GM18870 (cell line): ENCODE data around the gene VWC2.

ENCODE experiments used
- ATAC-seq: cut with Tn5 transposase; IDR thresholded peaks from one replicate; pipeline ENCODE4 v1.9.1; 2021; ENCODE audit warnings: moderate library complexity; ENCODE audit not compliant: unreplicated experiment

The VWC2 gene

DNA sequence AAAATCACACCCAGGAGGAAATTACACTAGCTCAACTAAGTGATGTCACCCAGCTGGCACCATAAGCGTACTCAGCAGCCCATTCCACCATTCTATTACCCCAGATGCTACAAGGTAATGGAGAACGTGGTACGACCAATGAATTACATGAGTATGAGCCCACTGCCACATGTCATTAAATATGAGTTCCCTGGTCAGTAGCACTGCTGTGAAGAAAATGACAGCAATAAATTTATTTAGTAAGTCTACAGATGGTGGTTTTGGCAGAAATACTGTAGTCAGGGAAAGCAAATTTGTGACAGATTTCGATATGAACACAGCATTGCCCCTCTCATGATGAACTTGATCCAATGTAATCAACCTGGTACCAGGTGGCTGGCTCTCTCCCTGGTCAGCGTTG, 154.2 kb downstream of the VWC2 start:
- no peak for ATAC-seq

DNA sequence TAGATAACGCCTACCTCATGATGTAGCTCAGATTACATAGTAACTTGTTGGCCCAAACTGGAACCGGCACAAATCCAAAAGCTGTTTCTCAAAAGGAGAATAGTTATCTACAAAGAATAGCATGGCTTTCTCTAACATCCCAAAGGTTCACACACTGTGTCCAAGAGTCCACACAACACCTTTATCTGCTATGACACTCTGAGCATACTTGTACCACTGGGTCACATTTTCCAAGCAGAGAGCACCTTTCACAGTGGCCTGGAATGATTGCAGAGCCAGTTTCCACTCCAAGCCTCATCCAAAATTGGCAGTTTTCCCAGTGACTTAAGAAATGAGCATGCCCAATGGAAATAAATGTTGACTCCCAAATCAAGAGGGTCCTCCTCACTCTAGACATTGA, 155.3 kb downstream of the VWC2 start:
- no peak for ATAC-seq

DNA sequence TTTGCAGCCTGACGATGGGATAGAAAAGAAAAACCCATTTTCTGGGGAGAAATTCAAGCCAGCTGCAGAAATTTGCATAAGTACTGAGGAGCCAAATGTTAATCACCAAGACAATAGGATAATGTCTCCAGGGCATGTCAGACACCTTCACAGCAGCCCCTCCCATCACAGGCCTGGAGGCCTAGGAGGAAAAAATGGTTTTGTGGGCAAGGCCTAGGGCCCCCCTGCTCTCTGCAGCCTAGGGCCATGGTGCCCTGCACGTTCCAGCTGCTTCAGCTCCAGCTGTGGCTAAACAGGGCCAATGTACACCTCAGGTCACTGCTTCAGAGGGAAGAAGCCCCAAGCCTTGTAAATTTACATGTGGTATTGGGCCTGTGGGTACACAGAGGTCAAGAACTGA, 158.2 kb downstream of the VWC2 start:
- no peak for ATAC-seq

DNA sequence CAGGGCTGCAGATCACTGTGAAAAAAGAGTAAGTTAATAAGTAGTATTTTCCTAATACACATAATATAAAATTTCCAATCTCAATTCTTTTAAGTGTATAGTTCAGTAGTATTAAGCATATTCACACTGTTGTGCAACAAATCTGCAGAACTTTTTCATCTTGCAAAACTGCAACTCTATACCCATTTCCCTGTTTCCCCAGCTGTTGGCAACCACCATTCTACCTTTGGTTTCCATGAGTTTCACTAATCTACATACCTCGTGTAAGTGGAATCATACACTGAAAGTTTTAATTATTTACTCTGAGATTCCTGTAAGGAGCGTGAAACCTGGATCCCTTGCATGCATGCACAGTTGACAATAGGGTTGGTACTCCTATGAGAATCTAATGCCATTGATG, 164.2 kb downstream of the VWC2 start:
- no peak for ATAC-seq
